HL-60/S4 (cell line): Measurements from ENCODE around the gene GET4.
"Not testable (repeated sequence)": the region's sequence is repeated elsewhere in the genome, so short reads cannot be mapped to it uniquely, and the experiment has no call there.

ENCODE experiments used
- in situ Hi-C: fragments of 300-500 bp; cut with MboI; formaldehyde crosslinking; loops from 2 replicates; pipeline ENCODE4 v1.14.3; 2022; ENCODE audit warnings: low sequenced_read_pairs

Gene GET4

GRCh38 chr7:868189-868486, 8.2 kb upstream of the GET4 start:
- in situ Hi-C loops: no loop called here

DNA sequence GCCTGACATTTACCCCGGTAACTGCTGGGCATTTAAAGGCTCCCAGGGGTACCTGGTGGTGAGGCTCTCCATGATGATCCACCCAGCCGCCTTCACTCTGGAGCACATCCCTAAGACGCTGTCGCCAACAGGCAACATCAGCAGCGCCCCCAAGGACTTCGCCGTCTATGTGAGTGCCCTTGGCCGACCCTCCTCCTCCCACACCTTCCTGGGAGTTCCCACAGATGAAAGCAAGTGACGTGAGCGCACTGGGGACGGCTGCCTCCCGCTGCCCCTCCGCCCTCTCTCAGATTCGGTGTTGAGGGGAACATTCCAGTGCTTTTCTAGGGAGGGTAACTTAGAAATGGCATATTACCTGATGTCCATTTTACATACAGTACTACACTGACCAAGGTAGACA, 7.0 kb upstream of the GET4 start:
- in situ Hi-C loops: no loop called here

GRCh38 chr7:871900-872537, 4.3 kb upstream of the GET4 start:
- in situ Hi-C loops: no loop called here

- in situ Hi-C loops: not testable (repeated sequence)
Observed at GRCh38 chr7:872685-873084, 3.7 kb upstream of the GET4 start.

GRCh38 chr7:873367-874002, 2.9 kb upstream of the GET4 start:
- in situ Hi-C loops: no loop called here

- in situ Hi-C loops: no loop called here
Observed at GRCh38 chr7:874031-874749, 2.2 kb upstream of the GET4 start.

GRCh38 chr7:875051-875450, 1.3 kb upstream of the GET4 start:
- in situ Hi-C loops: no loop called here

- in situ Hi-C loops: no loop called here
Observed at GRCh38 chr7:875476-876076, 778 bp upstream of the GET4 start.

- in situ Hi-C loops: no loop called here
Observed at GRCh38 chr7:876972-877311, 588 bp downstream of the GET4 start.

GRCh38 chr7:877312-878232, 1.2 kb downstream of the GET4 start:
- in situ Hi-C loops: no loop called here

DNA sequence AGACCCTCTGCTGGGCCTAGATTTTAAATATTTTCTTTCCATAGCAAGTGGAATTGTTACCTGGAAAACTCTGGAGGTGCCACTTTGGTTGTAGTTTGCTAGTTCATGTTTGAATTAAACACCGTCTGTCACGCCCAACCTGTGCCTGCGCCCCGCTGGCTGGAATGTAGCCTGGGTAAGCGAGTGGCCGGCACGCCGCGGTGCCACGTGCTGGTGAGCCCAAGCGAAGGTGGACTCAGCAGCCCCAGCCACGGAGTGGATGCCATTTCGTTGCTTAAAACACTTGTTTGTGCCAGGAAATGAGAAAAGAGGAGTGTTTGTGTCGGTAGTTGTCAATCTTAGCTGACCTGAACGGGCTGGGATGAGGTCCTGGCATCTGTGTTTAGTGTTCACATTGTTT, 2.7 kb downstream of the GET4 start:
- in situ Hi-C loops: no loop called here

- in situ Hi-C loops: no loop called here
Observed at GRCh38 chr7:879706-880105, 3.4 kb downstream of the GET4 start.

- in situ Hi-C loops: no loop called here
Observed at GRCh38 chr7:880450-880849, 4.1 kb downstream of the GET4 start.

- in situ Hi-C loops: no loop called here
Observed at GRCh38 chr7:881441-882234, 5.3 kb downstream of the GET4 start.

GRCh38 chr7:882336-883035, 6.1 kb downstream of the GET4 start:
- in situ Hi-C loops: no loop called here

DNA sequence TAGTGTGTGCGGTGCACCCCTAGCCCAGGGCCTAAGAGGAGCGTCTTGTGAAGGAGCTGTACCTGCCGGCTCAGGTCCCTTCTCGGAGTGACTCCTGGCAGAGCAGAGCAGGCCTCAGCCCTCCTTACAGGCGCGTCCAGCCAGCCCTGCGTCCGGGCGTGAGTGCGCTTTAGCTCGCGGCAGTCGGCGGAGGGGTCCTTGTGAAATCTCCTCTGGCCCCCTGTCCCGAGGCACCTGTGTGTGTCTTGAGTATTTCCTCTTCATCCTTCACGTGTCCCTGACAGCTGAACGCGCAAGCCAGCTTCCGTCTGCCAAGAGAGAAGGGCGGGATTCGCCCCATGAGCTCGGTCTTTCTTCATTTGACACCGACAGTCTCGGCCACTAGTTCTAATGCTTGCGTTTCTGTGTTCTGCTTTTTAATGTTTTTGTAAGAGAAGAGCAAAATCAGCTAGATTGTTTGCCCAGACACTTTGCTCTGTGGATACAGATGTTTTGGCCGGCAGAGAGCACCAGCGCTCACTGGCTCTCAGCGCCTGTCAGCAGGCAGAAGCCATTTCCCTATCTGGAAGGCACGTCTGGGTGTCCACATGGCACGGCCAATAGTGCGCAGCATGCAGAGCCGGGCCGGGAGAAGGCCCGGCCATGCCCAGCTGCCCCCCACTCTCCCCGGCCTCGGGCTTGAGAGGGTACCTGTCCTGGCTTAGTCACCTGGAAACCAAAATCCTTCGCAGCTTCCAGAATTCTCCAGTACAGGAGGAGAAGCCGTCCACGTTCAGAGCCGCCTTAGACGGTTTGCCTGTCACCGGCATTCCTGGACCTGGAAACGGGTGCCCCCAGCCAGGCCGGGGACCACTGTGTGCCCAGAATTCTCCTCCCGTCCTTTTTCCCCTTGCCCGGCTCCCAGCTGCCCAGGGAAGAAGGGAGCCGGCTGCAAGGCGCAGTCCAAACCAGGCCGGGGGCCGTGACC, 7.0 kb downstream of the GET4 start:
- in situ Hi-C loops: no loop called here

DNA sequence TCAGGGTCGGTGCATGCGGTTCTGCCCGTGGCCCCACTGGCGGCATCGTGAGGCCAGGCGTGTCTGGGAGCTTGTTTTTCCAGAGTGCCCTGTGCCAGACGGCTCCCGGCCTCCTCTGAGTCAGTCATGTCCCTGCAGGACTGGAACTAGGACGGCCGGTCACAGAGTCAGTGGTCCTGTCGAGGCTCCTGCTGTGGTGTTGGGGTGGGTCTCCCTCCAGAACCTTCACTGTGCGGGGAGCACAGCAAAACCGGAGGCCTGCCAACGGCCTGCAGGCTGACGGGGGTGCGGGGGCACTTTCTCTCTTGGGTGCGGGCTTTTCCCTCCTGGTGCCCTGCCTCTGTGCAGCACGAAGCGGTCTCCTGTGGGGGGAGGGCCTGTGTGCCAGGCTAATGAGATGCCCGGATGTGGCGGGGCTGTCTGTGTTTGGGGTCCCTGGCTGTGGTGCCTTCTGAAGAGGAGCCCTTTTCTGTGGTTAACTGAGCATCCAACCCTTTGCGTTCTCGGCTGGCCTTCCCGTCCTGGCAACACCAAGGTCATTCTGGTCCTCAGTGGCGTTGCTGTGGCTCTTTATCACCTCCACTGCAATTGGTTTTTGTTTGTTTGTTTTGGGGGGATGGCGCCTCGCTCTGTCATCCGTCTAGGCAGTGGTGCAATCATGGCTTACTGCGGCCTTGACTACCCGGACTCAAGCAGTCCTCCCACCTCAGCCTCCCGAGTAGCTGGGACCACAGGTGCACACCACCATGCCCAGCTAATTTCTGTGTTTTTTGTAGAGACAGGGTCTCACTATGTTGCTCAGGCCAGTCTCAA, 8.0 kb downstream of the GET4 start:
- in situ Hi-C loops: no loop called here
